HCT116 (cell line): ENCODE results near the gene ATP2B1. TPM values are rescaled to one million over a fixed set of nuclear protein-coding genes. Genes with fewer than 3 reads are reported as not detected.

Source experiments
- ATAC-seq: fragments of 200-7000 bp; cut with Tn5 transposase; 2 replicates; pipeline ENCODE4 v1.9.1; 2020; ENCODE audit warnings: mild to moderate bottlenecking, moderate library complexity
- BruUV-seq: library from RNA; stranded (reverse); fragments of 400-500 nt; replicated peaks from 2 replicates; lab custom pipeline; 2021; lab: Mats Ljungman, UMichigan
- CTCF ChIA-PET: fragments of 300-600 bp; sonication (Branson Sonifier 250); formaldehyde crosslinking; loops from one replicate; lab custom pipeline; 2021; ENCODE audit warnings: antibody characterized with exemption; lab: Charles Lee
- POLR2A ChIA-PET: fragments of 300-600, 350-600 bp; sonication (Branson Sonifier 250); formaldehyde crosslinking; loops from one replicate; lab custom pipeline; 2021; ENCODE audit warnings: antibody characterized with exemption; lab: Charles Lee
- RAD21 ChIA-PET, 2 experiments: fragments of 300-600 bp; sonication (Branson Sonifier 250); formaldehyde crosslinking; loops; one replicate each; lab custom pipeline; 2023; ENCODE audit warnings: low total read pairs in 2 of 2; ENCODE audit not compliant: uncharacterized antibody in 2 of 2, unreplicated experiment in 2 of 2, low non-redundant PET in 1 of 2; lab: Charles Lee
- DNase-seq: peaks from one replicate; pipeline ENCODE4 v3.0.0-alpha.2; 2010; ENCODE audit warnings: low read depth, low spot score
- H2AFZ ChIP-seq: fragments of 200-600 bp; shearing (Covaris generic), sonication (generic); 2 replicates; pipeline ENCODE4 v1.6.1; 2017; ENCODE audit warnings: low read depth, mixed run types, mixed read lengths, antibody characterized with exemption, low read length; ENCODE audit not compliant: poor library complexity, severe bottlenecking
- H3K27ac ChIP-seq: 2 replicates; pipeline ENCODE4 v1.5.1; 2012; ENCODE audit warnings: low read depth, low read length
- H3K27me3 ChIP-seq: fragments of 200-600 bp; sonication (generic); 2 replicates; pipeline ENCODE4 v1.6.1; 2016; ENCODE audit warnings: mixed run types, low read length, mixed read lengths; ENCODE audit not compliant: insufficient read depth
- H3K36me3 ChIP-seq, 2 experiments: fragments of 200-500 bp in 1 of 2; fragments of 200-600 bp in 1 of 2; sonication (Bioruptor generic) in 1 of 2; sonication (generic) in 1 of 2; 2 replicates each; pipeline versions ENCODE4 v1.5.1 to v1.6.1; 2014 to 2016; ENCODE audit warnings: low read length in 2 of 2, inconsistent platforms in 1 of 2, mixed read lengths in 1 of 2, mixed run types in 1 of 2; ENCODE audit not compliant: insufficient read depth in 2 of 2, control insufficient read depth in 1 of 2
- H3K4me1 ChIP-seq, 2 experiments: fragments of 200-600 bp in 1 of 2; sonication (generic) in 1 of 2; 2 replicates each; pipeline versions ENCODE4 v1.5.1 to v1.6.1; 2012 to 2017; ENCODE audit warnings: low read length in 2 of 2, inconsistent platforms in 1 of 2, mild to moderate bottlenecking in 1 of 2, mixed read lengths in 1 of 2, mixed run types in 1 of 2, moderate library complexity in 1 of 2; ENCODE audit not compliant: insufficient read depth in 2 of 2, control insufficient read depth in 1 of 2
- H3K4me2 ChIP-seq: fragments of 200-600 bp; sonication (generic); 2 replicates; pipeline ENCODE4 v1.6.1; 2017; ENCODE audit warnings: mixed run types, low read length, mixed read lengths
- H3K4me3 ChIP-seq, 2 experiments: fragments of 200-600 bp in 1 of 2; sonication (generic) in 1 of 2; replicated peaks in 1 of 2; 2 replicates each; pipeline ENCODE4 v1.5.1; 2011 to 2016; ENCODE audit warnings: low read length in 2 of 2, control low read depth in 1 of 2, low read depth in 1 of 2, mild to moderate bottlenecking in 1 of 2, mixed read lengths in 1 of 2, mixed run types in 1 of 2
- H3K79me2 ChIP-seq: fragments of 200-600 bp; sonication (generic); 2 replicates; pipeline ENCODE4 v1.6.1; 2017; ENCODE audit warnings: mild to moderate bottlenecking, mixed run types, low read length, moderate library complexity, mixed read lengths; ENCODE audit not compliant: insufficient read depth
- H3K9ac ChIP-seq: fragments of 200-600 bp; sonication (generic); 2 replicates; pipeline ENCODE4 v1.6.1; 2016; ENCODE audit warnings: low read length, mixed read lengths
- H3K9me2 ChIP-seq: fragments of 200-600 bp; sonication (generic), shearing (Covaris generic); 2 replicates; pipeline ENCODE4 v1.6.1; 2017; ENCODE audit warnings: mixed run types, mild to moderate bottlenecking, moderate library complexity; ENCODE audit not compliant: insufficient read depth
- H3K9me3 ChIP-seq, 2 experiments: fragments of 200-500 bp in 1 of 2; fragments of 200-600 bp in 1 of 2; sonication (Bioruptor generic) in 1 of 2; sonication (generic) in 1 of 2; 2 replicates each; pipeline ENCODE4 v1.6.1; 2014 to 2017; ENCODE audit warnings: low read length in 2 of 2, mixed read lengths in 2 of 2, inconsistent platforms in 1 of 2, low read depth in 1 of 2, mild to moderate bottlenecking in 1 of 2, mixed run types in 1 of 2, moderate library complexity in 1 of 2; ENCODE audit not compliant: control insufficient read depth in 1 of 2, insufficient read depth in 1 of 2
- H4K20me1 ChIP-seq: fragments of 200-600 bp; sonication (generic), shearing (Covaris generic); 2 replicates; pipeline ENCODE4 v1.6.1; 2017; ENCODE audit warnings: mixed run types, mild to moderate bottlenecking, moderate library complexity; ENCODE audit not compliant: insufficient read depth
- ELF1 ChIP-seq: IDR thresholded peaks from 2 replicates; pipeline ENCODE4 v1.6.1; 2012; ENCODE audit warnings: low read depth, borderline replicate concordance
- POLR2AphosphoS5 ChIP-seq: IDR thresholded peaks from 2 replicates; pipeline ENCODE4 v1.6.1; 2011; ENCODE audit warnings: mild to moderate bottlenecking, low read depth, low read length, moderate library complexity
- SIN3A ChIP-seq: IDR thresholded peaks from 2 replicates; pipeline ENCODE4 v1.6.1; 2012; ENCODE audit warnings: low read depth
- SP1 ChIP-seq: IDR thresholded peaks from 2 replicates; pipeline ENCODE4 v1.6.1; 2012; ENCODE audit warnings: low read depth
- SRF ChIP-seq: IDR thresholded peaks from 2 replicates; pipeline ENCODE4 v1.6.1; 2012; ENCODE audit warnings: low read depth
- intact Hi-C: fragments of 100-400 bp; cut with micrococcal nuclease; formaldehyde crosslinking; loops from 2 replicates; pipeline ENCODE4 v1.10.0; 2022
- total RNA-seq: library from RNA; stranded (reverse); gene quantifications from one replicate; pipeline ENCODE4 v1.2.1, GENCODE V29; 2021; ENCODE audit not compliant: unreplicated experiment
- TF ChIP-seq, protein P1 (sequence below), 3 experiments: fragments of 200-600 bp in 1 of 3; sonication (generic) in 1 of 3; IDR thresholded peaks in 2 of 3; conservative IDR thresholded peaks in 1 of 3; 2 replicates each; pipeline ENCODE4 v1.5.1; 2012 to 2017; ENCODE audit warnings: low read depth in 2 of 3, low read length in 2 of 3, antibody characterized with exemption in 1 of 3, borderline replicate concordance in 1 of 3, control low read depth in 1 of 3, mild to moderate bottlenecking in 1 of 3, mixed read lengths in 1 of 3, mixed run types in 1 of 3, moderate library complexity in 1 of 3; ENCODE audit not compliant: insufficient read depth in 1 of 3

Gene ATP2B1
- total RNA-seq, 1 experiment from 2014 or later = 62.4 TPM

GRCh38 chr12:89650239-89650638 is 58.4 kb downstream of the ATP2B1 start:
- Histone ChIP-seq H3K4me3 (no peak overlapping the region), H3K36me3 (no peaks in the 10 kb centered on the region), H3K9me2 (no peaks in the 10 kb centered on the region), H3K9me3 (no peaks in the 10 kb centered on the region), H3K9ac (no peak overlapping the region), H4K20me1 (no peaks in the 10 kb centered on the region; the same call in 1 of the 2 replicates), H3K4me1 (no peaks in the 10 kb centered on the region), H2AFZ (no peak overlapping the region), H3K27me3 (no peaks in the 10 kb centered on the region), H3K27ac (no peak overlapping the region), H3K4me2 (no peak overlapping the region), H3K79me2 (peaks cover 43% of the 10 kb centered on the region)
- DNase-seq (no peak), ATAC-seq (no peak)
- BruUV-seq = no TSS peak
- ChIA-PET CTCF (no interaction called here), POLR2A (no interaction called here), RAD21 (no interaction called here)
- TF ChIP-seq POLR2AphosphoS5 (no peak), SP1 (no peak), ELF1 (no peak), SRF (no peak), SIN3A (no peak)
- intact Hi-C loops = no loop called here

- ATAC-seq (no peak), DNase-seq (no peak)
- RAD21 ChIA-PET = no interaction called here
- CTCF ChIA-PET = no interaction called here
- Histone ChIP-seq H3K4me2 (no peak overlapping the region), H3K36me3 (no peaks in the 10 kb centered on the region), H2AFZ (no peak overlapping the region), H3K9me3 (no peaks in the 10 kb centered on the region), H3K27me3 (no peaks in the 10 kb centered on the region), H3K9me2 (no peaks in the 10 kb centered on the region), H3K4me3 (no peak overlapping the region), H3K9ac (no peak overlapping the region), H3K79me2 (peaks cover 41% of the 10 kb centered on the region), H4K20me1 (no peaks in the 10 kb centered on the region; the same call in 1 of the 2 replicates), H3K4me1 (no peaks in the 10 kb centered on the region), H3K27ac (no peak overlapping the region)
- BruUV-seq = no TSS peak
- TF ChIP-seq, protein P1, sequence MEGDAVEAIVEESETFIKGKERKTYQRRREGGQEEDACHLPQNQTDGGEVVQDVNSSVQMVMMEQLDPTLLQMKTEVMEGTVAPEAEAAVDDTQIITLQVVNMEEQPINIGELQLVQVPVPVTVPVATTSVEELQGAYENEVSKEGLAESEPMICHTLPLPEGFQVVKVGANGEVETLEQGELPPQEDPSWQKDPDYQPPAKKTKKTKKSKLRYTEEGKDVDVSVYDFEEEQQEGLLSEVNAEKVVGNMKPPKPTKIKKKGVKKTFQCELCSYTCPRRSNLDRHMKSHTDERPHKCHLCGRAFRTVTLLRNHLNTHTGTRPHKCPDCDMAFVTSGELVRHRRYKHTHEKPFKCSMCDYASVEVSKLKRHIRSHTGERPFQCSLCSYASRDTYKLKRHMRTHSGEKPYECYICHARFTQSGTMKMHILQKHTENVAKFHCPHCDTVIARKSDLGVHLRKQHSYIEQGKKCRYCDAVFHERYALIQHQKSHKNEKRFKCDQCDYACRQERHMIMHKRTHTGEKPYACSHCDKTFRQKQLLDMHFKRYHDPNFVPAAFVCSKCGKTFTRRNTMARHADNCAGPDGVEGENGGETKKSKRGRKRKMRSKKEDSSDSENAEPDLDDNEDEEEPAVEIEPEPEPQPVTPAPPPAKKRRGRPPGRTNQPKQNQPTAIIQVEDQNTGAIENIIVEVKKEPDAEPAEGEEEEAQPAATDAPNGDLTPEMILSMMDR (IDR thresholded peaks at IDR 0.05 in 2 of 3, conservative IDR thresholded peaks at IDR 0.05 in 1 of 3; ENCODE audit: borderline replicate concordance in 1 of 3, insufficient read depth in 1 of 3, low read depth in 2 of 3, low read length in 2 of 3) = no peak
- intact Hi-C loops = no loop called here
- POLR2A ChIA-PET = no interaction called here
These were observed 58.8 kb downstream of the ATP2B1 start for GRCh38 chr12:89649820-89650219.
